ENCODE measurements around the gene BSPH1. TPM values are rescaled to one million over a fixed set of nuclear protein-coding genes. Genes with fewer than 3 reads are reported as not detected.
"Not testable (repeated sequence)": the region's sequence is repeated elsewhere in the genome, so short reads cannot be mapped to it uniquely, and the experiment has no call there.

Gene BSPH1
- not detected for total RNA-seq
- long read RNA-seq, result 0 reads

- no peak for DNase-seq (ENCODE audit: low spot score)
Measured at GRCh38 chr19:47992070-47992469, at the start of gene BSPH1. Gene BSPH1, minus strand, starts transcription at chr19:47992170. Its CDS starts 89 bp downstream, at chr19:47992081.

GRCh38 chr19:48036765-48037164 lies 44.8 kb upstream of the BSPH1 start:
- no peak for DNase-seq (ENCODE audit: low spot score)

GRCh38 chr19:48033604-48034003 lies 41.6 kb upstream of the BSPH1 start:
- DNase-seq (ENCODE audit: low spot score), result no peak

- no peak for DNase-seq (ENCODE audit: low spot score)
Measured at GRCh38 chr19:48030073-48030472, 38.1 kb upstream of the BSPH1 start.

- DNase-seq (ENCODE audit: low spot score), result no peak
Measured at GRCh38 chr19:48029431-48029830, 37.5 kb upstream of the BSPH1 start.

GRCh38 chr19:48025480-48025879 lies 33.5 kb upstream of the BSPH1 start:
- DNase-seq (ENCODE audit: low spot score), result no peak

GRCh38 chr19:48023518-48023917 lies 31.5 kb upstream of the BSPH1 start:
- DNase-seq (ENCODE audit: low spot score), result no peak

- DNase-seq (ENCODE audit: low spot score), result no peak
Measured at GRCh38 chr19:48023011-48023410, 31.0 kb upstream of the BSPH1 start.

- no peak for DNase-seq (ENCODE audit: low spot score)
Measured at GRCh38 chr19:48020686-48021085, 28.7 kb upstream of the BSPH1 start.

- no peak for DNase-seq (ENCODE audit: low spot score)
Measured at GRCh38 chr19:48010932-48011758, 19.2 kb upstream of the BSPH1 start.

- no peak for DNase-seq (ENCODE audit: low spot score)
Measured at GRCh38 chr19:48006762-48007161, 14.8 kb upstream of the BSPH1 start.

GRCh38 chr19:48004236-48004635 lies 12.3 kb upstream of the BSPH1 start:
- DNase-seq (ENCODE audit: low spot score), result no peak

GRCh38 chr19:48000846-48001245 lies 8.9 kb upstream of the BSPH1 start:
- no peak for DNase-seq (ENCODE audit: low spot score)

GRCh38 chr19:47998800-47999199 lies 6.8 kb upstream of the BSPH1 start:
- no peak for DNase-seq (ENCODE audit: low spot score)

- no peak for DNase-seq (ENCODE audit: low spot score)
Measured at GRCh38 chr19:47996230-47996727, 4.3 kb upstream of the BSPH1 start.

- DNase-seq (ENCODE audit: low spot score), result no peak
Measured at GRCh38 chr19:47994209-47994802, 2.3 kb upstream of the BSPH1 start, which contains the start of gene ELSPBP1. Gene ELSPBP1, plus strand, starts transcription at chr19:47994632. Its CDS starts 14,036 bp downstream, at chr19:48008668.

- DNase-seq (ENCODE audit: low spot score), result no peak
Measured at GRCh38 chr19:47991191-47991808, 670 bp downstream of the BSPH1 start.

GRCh38 chr19:47973529-47973928 lies 18.4 kb downstream of the BSPH1 start:
- DNase-seq (ENCODE audit: low spot score), result no peak

- peak; percentile 96 for DNase-seq (ENCODE audit: low spot score)
Measured at GRCh38 chr19:47955936-47956335, 36.0 kb downstream of the BSPH1 start.

- DNase-seq (ENCODE audit: low spot score), result not testable (repeated sequence)
Measured at GRCh38 chr19:47952132-47952531, 39.8 kb downstream of the BSPH1 start.

GRCh38 chr19:47949852-47950521 lies 42.0 kb downstream of the BSPH1 start:
- peak; percentile 96 for DNase-seq (ENCODE audit: low spot score)
